ENCODE data around the gene CLASP1.

- TF ChIP-seq, protein P1, sequence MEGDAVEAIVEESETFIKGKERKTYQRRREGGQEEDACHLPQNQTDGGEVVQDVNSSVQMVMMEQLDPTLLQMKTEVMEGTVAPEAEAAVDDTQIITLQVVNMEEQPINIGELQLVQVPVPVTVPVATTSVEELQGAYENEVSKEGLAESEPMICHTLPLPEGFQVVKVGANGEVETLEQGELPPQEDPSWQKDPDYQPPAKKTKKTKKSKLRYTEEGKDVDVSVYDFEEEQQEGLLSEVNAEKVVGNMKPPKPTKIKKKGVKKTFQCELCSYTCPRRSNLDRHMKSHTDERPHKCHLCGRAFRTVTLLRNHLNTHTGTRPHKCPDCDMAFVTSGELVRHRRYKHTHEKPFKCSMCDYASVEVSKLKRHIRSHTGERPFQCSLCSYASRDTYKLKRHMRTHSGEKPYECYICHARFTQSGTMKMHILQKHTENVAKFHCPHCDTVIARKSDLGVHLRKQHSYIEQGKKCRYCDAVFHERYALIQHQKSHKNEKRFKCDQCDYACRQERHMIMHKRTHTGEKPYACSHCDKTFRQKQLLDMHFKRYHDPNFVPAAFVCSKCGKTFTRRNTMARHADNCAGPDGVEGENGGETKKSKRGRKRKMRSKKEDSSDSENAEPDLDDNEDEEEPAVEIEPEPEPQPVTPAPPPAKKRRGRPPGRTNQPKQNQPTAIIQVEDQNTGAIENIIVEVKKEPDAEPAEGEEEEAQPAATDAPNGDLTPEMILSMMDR (IDR thresholded peaks at IDR 0.05) = no peak
- TF ChIP-seq EZH2phosphoT487 (IDR thresholded peaks at IDR 0.05) (no peak), EZH2 (IDR thresholded peaks at IDR 0.05) (no peak)
Observed at GRCh38 chr2:121388371-121388770, 260.9 kb downstream of the CLASP1 start.
